ENCODE data around the gene CMTM4.
"Not testable (repeated sequence)": the region's sequence is repeated elsewhere in the genome, so short reads cannot be mapped to it uniquely, and the experiment has no call there.

The CMTM4 gene

DNA sequence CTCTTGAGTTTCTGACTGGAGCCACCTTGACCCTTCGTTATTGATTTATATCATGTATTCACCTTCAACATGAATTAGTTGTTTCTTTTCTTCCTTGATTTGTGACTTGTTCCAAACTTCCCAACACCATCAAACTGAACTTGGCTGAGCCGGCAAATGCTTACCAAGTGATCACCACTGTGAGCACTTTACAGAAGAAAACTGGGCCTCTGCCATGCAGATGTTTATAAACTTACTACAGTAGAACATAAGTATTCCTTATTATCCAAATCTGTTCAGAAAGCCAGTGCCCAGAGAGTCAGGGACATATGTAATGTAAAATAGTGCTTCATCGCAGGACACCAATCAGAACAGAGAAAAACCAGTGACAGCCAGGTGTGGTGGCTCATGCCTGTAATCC lies 19.9 kb downstream of the CMTM4 start:
- DNase-seq (ENCODE audit: low read depth, low spot score): no peak

DNA sequence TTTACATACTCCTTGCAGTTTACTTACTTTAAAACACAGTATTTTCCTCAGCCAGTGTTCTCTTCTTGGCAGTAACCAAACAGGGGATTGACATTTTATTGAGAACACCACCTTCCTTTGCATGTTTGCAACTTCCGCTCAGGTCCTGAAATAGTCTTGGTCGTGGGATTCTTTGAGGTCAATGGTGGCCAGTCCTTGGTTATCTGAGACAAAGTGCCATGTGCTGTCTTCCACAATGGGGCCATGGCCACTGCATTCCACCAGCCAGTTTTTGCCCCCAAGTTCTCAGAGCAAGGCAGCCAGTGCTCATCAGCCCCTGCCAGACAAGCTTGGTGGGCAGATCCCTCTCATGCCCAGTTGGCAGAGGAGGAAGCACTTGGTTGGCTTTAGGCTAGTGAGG lies 22.9 kb downstream of the CMTM4 start:
- no peak for DNase-seq (ENCODE audit: low read depth, low spot score)

GRCh38 chr16:66670691-66671388 lies 25.7 kb downstream of the CMTM4 start:
- DNase-seq (ENCODE audit: low read depth, low spot score): no peak

GRCh38 chr16:66668777-66669444 lies 27.6 kb downstream of the CMTM4 start:
- DNase-seq (ENCODE audit: low read depth, low spot score): no peak

GRCh38 chr16:66667944-66668343 lies 28.6 kb downstream of the CMTM4 start:
- no peak for DNase-seq (ENCODE audit: low read depth, low spot score)

DNA sequence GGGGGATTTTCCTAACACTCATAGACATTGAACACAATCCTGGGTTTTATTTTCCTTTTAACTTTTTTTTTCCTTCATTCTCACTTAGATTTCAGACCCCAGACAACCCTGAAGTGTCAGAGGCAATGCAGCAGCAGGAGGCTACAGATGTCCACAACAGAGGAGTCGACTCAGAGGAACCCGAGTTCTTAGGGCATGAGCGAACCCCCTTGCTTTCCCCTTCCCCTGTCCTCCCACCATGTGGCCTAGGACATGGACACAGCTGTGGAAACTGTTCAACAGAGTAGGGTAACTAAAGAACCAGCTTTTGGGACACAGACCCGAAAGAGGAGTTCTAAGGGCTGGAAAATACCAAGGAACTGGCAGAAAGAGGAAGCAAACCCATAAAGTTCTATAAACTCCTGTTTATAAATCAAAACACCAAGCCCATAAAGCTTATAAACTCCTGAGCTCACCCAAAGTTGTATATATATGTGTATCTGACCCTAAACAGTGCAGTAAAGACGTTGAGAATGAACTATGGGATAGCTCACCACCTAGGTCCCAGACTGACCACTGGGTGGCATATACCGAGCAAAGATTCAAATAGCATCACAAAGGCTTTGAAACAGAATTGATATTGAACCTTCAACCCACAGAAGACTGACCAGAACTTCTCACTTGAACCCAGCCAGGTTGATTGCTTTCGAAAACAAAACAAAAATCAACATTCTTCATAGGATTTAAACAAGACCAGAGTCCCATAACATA lies 33.9 kb downstream of the CMTM4 start:
- no peak for DNase-seq (ENCODE audit: low read depth, low spot score)

DNA sequence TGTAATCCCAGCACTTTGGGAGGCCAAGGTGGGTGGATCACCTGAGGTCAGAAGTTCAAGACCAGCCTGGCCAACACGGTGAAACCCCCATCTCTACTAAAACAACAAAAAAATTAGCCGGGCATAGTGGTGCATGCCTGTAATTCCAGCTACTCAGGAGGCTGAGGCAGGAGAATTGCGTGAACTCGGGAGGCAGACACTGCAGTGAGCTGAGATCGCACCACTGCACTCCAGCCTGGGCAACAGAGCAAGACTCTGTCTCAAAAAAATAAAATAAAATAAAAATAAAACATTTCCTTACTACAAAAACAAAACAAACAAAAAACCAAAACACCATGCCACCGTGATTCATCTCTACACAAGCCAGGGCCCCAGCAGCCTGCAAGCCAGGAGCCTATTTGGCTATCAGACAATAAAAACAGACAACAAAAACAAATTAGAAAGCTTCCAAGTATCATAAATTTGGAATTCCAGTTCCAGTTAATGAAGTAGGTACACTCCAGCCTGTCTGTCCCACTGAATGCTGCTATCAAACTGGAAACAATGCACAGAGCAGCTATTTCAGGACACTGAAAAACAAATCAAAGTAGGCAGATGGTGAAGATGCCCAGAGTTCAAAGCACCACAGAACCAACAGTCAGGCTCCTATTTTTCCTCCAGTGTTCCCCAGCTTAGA lies 34.7 kb downstream of the CMTM4 start:
- not testable (repeated sequence) for DNase-seq (ENCODE audit: low read depth, low spot score)

GRCh38 chr16:66661210-66661560 lies 35.4 kb downstream of the CMTM4 start:
- no peak for DNase-seq (ENCODE audit: low read depth, low spot score)

DNA sequence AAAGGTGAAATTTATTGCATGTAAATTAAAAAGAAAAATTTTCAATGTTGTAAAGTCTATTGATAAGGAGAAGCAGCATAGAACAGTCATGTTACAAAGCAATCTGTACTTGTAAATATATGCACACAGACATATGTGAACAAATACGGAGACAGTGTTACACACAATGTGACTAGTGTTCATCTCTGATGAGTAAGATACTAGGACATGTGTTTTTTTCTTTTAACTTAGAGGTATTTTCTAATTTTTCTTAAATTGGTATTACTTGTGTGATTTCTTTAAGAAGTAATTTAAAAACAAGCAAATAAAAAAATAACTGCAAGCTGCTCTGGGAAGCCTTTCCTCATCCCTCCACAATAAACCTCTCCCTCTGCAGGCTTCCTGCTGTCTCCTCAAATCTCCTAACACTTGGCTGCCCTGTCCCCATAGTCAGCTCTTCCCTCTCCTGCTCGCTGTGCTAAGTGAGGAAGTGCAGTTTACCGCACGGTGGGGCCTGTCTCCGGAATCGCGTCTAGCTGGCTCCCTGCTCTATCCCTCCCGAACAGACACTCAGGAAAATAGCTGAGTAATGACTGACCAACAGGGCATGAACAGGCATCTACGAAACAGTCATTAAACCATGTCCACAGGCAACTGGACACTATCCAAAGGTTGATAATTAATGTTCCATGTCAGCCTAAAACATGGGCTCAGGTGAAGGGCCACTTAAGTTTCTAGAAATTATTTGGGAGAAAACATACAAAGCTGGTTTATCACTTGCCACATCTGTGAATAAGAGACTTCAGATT lies 35.9 kb downstream of the CMTM4 start:
- no peak for DNase-seq (ENCODE audit: low read depth, low spot score)

- no peak for DNase-seq (ENCODE audit: low read depth, low spot score)
Measured at GRCh38 chr16:66658860-66659190, 37.7 kb downstream of the CMTM4 start.

DNA sequence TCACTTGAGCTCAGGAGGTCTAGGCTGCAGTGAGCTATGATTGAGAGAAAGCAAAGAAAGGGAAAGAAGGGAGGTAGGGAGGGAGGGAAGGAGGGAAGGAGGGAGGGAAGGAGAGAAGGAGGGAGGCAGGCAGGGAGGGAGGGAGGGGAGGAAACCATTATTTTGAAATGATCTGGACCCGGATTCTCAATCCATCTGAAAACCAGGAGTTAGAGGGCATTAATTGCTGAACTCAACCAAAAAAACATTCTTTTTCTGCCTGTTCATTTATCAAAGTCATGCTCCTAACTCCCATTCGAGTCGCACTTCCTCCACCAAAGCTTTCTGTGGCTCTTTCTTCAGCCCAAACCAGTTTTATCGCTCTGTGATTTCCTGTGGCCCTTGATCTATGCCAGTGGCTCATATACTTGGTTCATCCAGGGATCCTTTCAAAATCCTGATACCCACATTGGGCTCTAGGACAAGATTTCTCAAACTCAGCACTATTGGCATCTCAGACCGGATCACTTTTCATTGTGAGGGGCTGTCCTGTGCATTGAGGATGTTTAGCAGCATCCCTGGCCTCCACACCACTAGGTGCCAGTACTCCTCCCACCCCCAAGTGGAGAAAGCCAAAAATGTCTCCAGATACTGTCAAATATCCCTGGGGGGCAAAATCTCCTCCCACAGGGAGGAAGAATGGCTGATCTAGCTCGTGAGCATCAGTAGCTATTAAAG lies 38.2 kb downstream of the CMTM4 start:
- DNase-seq (ENCODE audit: low read depth, low spot score): no peak

GRCh38 chr16:66656547-66656946 lies 40.0 kb downstream of the CMTM4 start:
- DNase-seq (ENCODE audit: low read depth, low spot score): no peak

- DNase-seq (ENCODE audit: low read depth, low spot score): no peak
Measured at GRCh38 chr16:66653581-66654350, 42.8 kb downstream of the CMTM4 start.

DNA sequence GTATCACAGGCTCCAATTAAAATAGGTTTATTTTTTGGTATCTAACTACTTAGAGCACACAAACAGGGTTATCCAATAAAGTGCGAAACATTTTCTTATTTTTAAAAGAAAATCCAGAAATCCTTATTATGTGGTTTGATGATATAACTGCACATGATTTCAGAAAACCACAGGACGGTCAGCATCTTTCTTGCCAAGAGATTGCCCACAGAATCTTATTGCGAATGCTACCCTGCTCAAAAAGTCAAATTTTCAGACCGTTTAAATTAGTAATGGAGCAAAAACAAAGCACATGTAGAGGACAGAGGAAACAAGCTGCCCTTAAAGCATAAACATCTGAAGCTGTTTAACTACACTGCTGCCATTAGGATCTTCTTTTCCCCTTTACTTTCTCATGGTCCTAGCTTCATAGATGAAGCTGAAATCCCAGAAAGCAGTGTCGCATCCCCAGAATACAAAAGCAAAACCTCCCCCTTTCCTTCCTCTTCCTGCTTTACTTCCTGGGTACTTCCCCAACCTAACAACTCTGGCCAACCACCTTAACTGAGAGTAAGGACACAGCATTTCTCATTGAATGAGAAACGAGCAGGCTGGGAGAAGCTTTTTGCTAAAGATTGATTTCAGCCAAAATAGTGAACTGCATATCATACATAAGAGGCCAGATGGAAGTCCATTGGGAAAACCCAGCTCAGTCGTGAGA lies 43.7 kb downstream of the CMTM4 start:
- DNase-seq (ENCODE audit: low read depth, low spot score): no peak

DNA sequence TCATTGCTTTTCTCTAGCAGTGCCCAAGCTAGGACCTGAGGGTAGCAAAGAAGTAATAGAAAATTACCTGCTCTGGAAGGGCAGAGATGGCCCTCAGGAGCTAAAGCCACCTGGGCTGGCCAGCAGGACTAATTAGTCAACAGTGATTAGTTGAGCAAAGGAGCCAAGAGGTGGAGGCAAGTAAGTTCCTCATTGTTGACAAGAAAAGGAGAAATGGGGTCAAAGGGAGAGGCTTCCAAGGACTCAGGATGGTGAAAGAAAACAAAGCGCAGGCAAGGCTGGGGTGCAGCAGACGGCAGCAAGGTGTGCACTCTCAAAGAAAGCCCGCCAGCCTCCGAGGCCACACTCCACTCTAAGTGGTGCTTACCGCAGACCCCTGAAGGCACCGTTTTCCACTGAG lies 44.6 kb downstream of the CMTM4 start:
- no peak for DNase-seq (ENCODE audit: low read depth, low spot score)

DNA sequence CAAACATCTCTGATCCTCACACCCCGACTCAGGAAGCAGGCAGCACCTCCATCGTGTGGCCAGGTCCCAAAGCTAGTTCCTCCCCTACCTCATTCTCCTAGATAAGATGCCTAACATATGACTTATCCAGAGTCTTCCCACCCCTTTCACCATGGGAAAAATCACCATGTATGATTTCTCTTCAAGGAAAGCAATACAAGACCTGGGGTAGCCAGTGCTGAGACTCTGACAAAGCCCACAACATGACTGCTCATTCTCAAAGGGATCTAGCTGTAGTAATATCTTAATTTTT lies 45.1 kb downstream of the CMTM4 start:
- DNase-seq (ENCODE audit: low read depth, low spot score): no peak

- DNase-seq (ENCODE audit: low read depth, low spot score): peak; percentile 48
Measured at GRCh38 chr16:66650707-66651473, 45.7 kb downstream of the CMTM4 start.

GRCh38 chr16:66649636-66650205 lies 46.8 kb downstream of the CMTM4 start:
- DNase-seq (ENCODE audit: low read depth, low spot score): no peak

DNA sequence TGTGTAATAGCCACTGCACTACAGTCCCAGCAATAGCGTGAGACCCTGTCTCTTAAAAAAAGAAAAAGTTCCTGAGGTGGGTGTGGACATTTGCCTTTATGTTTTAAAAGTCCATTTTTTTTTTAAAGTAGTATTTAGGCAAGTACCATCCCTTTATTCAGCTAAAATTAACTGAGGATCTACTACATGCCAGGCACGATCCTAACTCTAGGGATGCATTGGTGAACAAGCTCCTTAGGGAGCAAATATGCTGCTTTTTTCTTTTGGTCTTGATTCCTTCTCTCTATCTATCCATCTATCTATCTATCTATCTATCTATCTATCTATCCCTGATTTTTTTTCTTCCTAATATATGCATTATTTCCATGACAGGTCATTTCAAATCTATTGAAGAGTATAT lies 47.4 kb downstream of the CMTM4 start:
- DNase-seq (ENCODE audit: low read depth, low spot score): no peak

Measured in activated CD4-positive, CD25-positive, alpha-beta regulatory T cell treated with anti-CD3 and anti-CD28 coated beads, Interleukin-2, amount 50 U/mL, for 16 hours (primary cell).